Peyer's patch (tissue), 4 donors: Measurements from ENCODE around the gene SCN3B.

Experiments used
- CTCF ChIP-seq, 6 experiments: fragments of 450-650 bp in 4 of 6; fragments of 200-600 bp in 2 of 6; sonication (generic) in 1 of 6; IDR thresholded peaks; one replicate each; pipeline ENCODE4 v1.5.1; 2017 to 2019; ENCODE audit warnings: antibody characterized with exemption in 6 of 6, mild to moderate bottlenecking in 3 of 6, moderate library complexity in 1 of 6
- POLR2A ChIP-seq, 2 donors: fragments of 450-650 bp; IDR thresholded peaks; one replicate each; pipeline ENCODE4 v1.5.1; 2017; ENCODE audit warnings: antibody characterized with exemption in 2 of 2, mild to moderate bottlenecking in 2 of 2, moderate library complexity in 2 of 2

GRCh38 chr11:123692961-123693360, 38.5 kb upstream of the SCN3B start:
- TF ChIP-seq CTCF (IDR thresholded peaks at IDR 0.05) (no peak), POLR2A (IDR thresholded peaks at IDR 0.05) (no peak)
